HG02852 (cell line): ENCODE data around the gene FES.
A peak's percentile ranks its signal among the peaks of the same experiment; 100 is the strongest.

Experiments
- ATAC-seq: cut with Tn5 transposase; IDR thresholded peaks from one replicate; pipeline ENCODE4 v1.9.1; 2021; ENCODE audit warnings: mild to moderate bottlenecking, moderate library complexity; ENCODE audit not compliant: unreplicated experiment

FES gene

GRCh38 chr15:90889736-90890456 is 5.6 kb downstream of the FES start:
- no peak for ATAC-seq

- no peak for ATAC-seq
These were observed 6.5 kb downstream of the FES start for GRCh38 chr15:90890839-90891238.

GRCh38 chr15:90891346-90891949 is 7.1 kb downstream of the FES start:
- ATAC-seq: no peak

GRCh38 chr15:90892023-90892422 is 7.7 kb downstream of the FES start:
- no peak for ATAC-seq

- ATAC-seq: no peak
These were observed 8.3 kb downstream of the FES start for GRCh38 chr15:90892498-90893174.

GRCh38 chr15:90893175-90894090 is 9.1 kb downstream of the FES start:
- ATAC-seq: no peak

DNA sequence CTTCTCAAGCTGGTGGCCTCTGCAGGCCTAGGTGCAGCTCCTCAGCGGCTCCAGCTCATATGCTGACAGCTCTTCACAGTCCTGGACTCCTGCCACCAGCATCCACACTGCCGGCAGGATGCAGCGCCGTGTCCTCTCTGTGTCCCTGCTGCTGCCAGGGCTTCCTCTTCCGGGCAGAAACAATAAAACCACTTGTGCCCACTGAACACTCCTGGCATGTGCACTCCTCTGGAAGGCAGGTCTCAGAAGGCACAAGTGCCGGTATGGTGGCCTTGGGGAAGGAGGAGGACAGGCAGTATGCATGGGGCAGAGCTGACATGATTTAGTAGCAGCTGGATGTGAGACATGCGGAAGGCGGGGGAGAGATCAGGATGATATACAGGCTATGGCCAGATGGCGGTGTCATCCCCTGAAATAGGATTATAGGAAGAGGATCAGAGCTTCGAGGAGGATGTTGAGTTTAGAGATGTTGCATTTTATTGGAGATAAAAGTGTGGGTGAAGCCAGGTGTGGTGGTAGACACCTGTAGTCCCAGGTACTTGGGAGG is 11.3 kb downstream of the FES start:
- ATAC-seq: no peak

- ATAC-seq: peak; percentile 61
These were observed 12.9 kb downstream of the FES start for GRCh38 chr15:90897131-90897655.

DNA sequence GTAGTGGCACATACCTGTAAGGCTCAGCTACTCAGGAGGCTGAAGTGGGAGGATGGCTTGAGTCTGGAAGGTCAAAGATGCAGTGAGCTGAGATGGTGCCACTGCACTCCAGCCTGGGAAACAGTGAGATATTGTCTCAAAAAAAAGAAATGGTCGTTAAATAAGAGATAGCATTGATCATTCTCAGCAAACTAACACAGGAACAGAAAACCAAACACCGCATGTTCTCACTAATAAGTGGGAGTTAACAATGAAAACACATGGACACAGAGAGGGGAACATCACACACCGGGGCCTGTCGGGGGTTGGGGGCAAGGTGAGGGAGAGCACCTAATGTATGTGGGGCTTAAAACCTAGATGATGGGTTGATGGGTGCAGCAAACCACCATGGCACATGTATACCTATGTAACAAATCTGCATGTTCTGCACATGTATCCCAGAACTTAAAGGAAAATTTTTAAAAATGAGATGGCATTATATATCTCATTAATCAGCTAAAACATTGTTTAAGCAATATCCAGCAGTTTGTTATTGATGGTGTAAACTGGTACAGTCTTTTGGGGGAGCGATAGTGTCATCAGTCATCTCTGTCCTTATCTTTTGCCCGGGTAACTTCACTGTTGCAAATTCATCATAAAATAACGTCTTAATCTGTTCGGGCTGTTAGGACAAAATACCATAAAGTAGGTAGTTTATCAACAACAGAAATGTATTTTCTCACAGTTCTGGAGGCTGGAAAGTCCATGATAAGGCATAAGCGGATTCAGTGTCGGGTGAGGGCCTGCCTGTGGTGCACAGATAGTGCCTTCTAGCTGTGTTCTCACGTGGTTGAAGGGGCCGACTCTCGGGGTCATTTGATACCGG is 17.1 kb downstream of the FES start:
- no peak for ATAC-seq

DNA sequence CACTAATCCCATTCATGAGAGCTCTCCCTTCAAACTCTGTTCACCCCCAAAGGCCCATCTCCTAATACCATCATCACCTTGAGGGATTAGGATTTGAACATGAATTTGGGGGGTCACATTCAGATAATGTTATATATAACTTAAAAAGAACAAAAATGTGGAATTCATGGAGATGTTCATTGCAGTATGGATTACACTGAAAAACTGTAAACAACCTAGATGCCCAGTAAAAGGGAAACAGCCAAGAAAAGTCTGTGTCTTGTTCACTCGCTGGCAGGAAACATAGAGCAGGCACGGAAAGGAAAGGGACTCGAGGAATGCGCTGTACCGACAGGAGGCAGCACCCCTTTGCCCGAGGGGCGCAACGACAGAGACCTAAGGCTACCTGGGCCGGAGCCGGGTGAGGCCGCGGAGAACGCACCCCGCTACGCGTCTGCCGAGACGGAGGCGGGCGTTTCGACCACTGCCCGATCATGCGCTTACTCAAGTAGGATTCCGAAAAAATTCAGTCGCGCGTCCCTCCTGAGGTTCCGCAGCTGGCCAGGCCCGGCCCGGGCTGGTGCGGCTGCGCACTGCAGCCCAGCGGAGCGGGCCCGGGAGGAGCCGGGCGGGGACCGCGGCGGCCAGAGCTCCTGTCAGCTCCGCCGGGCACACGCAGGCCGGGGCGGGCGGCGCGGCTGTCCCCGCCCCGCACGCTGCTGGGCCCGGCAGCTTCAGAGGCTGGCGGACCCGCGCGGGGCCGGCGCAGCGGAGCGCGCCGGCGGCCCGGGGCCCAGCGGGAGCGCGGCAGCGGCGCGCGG is 17.9 kb downstream of the FES start:
- ATAC-seq: peak; percentile 66

- peak; percentile 57 for ATAC-seq
These were observed 18.8 kb downstream of the FES start, which contains the start of gene MAN2A2 for GRCh38 chr15:90902840-90903732. TSS of gene MAN2A2 (plus strand) at chr15:90903302. CDS start at chr15:90904208, 906 bp downstream.

DNA sequence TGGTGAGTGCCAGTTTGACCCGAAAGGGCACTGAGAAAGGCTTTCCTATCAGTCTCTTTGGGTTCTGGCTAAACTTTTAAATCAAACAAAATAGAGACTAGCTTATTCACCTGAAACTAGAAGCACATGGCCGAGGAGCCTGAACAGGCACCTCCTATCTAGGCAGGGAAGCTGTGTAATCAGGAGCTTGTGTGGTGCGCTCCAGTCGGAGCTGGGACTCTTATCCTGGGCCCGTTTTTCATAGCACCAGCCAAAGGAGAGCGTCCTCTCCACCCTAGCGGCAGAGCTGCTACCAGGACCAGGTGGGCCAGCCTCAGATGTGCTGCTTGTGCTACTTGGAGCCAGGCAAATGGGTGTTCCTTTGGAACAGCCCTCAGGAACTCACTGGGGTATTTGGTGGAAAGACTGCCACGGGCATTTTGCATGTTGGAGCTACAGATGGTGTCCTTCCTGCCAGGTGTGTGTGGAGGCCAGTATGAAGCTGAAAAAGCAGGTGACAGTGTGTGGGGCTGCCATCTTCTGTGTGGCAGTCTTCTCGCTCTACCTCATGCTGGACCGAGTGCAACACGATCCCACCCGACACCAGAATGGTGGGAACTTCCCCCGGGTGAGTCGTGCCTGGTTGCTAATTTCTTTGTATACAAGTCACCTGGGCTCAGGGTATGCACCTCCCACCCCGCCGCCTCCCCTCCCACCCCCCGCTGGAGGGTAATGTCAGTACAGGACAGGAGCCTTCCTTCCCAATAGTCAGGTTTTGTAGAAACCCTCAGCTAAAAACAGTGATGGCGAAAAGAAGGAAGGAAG is 19.6 kb downstream of the FES start:
- ATAC-seq: no peak

- ATAC-seq: no peak
These were observed 20.4 kb downstream of the FES start for GRCh38 chr15:90904746-90905145.

DNA sequence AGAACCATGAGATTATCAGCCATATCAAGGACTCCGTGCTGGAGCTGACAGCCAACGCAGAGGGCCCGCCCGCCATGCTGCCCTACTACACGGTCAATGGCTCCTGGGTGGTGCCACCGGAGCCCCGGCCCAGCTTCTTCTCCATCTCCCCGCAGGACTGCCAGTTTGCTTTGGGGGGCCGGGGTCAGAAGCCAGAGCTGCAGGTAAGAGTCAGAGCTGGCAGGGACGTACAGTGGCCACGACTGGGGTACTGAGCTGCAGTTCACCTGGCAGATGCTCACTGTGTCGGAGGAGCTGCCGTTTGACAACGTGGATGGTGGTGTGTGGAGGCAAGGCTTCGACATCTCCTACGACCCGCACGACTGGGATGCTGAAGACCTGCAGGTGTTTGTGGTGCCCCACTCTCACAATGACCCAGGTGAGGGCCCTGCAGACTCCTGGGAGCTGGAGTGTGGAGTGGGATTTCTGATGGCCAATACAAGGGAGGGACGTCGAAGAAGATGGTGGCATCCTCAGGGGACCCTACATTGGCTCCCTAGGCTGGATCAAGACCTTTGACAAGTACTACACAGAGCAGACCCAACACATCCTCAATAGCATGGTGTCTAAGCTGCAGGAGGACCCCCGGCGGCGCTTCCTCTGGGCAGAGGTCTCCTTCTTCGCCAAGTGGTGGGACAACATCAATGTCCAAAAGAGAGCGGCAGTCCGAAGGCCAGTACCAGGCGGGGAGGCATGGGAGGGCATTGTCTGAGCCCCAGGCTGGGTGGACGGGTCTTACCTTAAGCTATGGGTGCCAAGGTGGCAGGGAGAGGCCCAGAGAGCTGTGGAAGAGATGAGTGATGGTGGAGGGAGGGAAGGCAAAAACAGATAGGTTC is 21.2 kb downstream of the FES start:
- no peak for ATAC-seq

GRCh38 chr15:90906181-90906849 is 22.0 kb downstream of the FES start:
- no peak for ATAC-seq
